Heart left ventricle (tissue), 16 donors: Measurements from ENCODE around the gene GIGYF1. TPM values are rescaled to one million over a fixed set of nuclear protein-coding genes. Genes with fewer than 3 reads are reported as not detected.

Source experiments
- ATAC-seq, 4 donors: fragments of 200-7000 bp; cut with Tn5 transposase; one replicate each; pipeline ENCODE4 v1.9.1; 2020 to 2022; ENCODE audit warnings: moderate library complexity in 4 of 4, mild to moderate bottlenecking in 3 of 4, moderate number of reproducible peaks in 1 of 4
- DNase-seq, 5 donors: peaks; one replicate each; pipeline ENCODE4 v3.0.0-alpha.2; 2020
- H3K27ac ChIP-seq, 12 donors: fragments of 200-600 bp; sonication (generic) in 4 of 12; one replicate each; pipeline versions ENCODE4 v1.5.0 to v1.8.0; 2016 to 2022; ENCODE audit warnings: mild to moderate bottlenecking in 2 of 12
- H3K27me3 ChIP-seq, 9 donors: fragments of 200-600 bp; sonication (generic) in 2 of 9; one replicate each; pipeline versions ENCODE4 v1.5.1 to v1.8.0; 2016 to 2022; ENCODE audit warnings: mild to moderate bottlenecking in 3 of 9
- H3K36me3 ChIP-seq, 9 donors: fragments of 200-600 bp; sonication (generic) in 2 of 9; one replicate each; pipeline versions ENCODE4 v1.5.0 to v1.8.0; 2018 to 2022; ENCODE audit warnings: mild to moderate bottlenecking in 2 of 9
- H3K4me1 ChIP-seq, 12 donors: fragments of 200-600 bp; sonication (generic) in 4 of 12; one replicate each; pipeline versions ENCODE4 v1.5.0 to v1.8.0; 2016 to 2022; ENCODE audit warnings: mild to moderate bottlenecking in 3 of 12
- H3K4me3 ChIP-seq, 12 donors: fragments of 200-600 bp; sonication (generic) in 4 of 12; one replicate each; pipeline versions ENCODE4 v1.5.0 to v1.8.0; 2017 to 2022; ENCODE audit warnings: mild to moderate bottlenecking in 9 of 12, moderate library complexity in 4 of 12
- H3K9me3 ChIP-seq, 12 donors: fragments of 200-600 bp; sonication (generic) in 4 of 12; one replicate each; pipeline versions ENCODE4 v1.5.0 to v1.8.0; 2016 to 2022; ENCODE audit warnings: mild to moderate bottlenecking in 1 of 12
- POLR2A ChIP-seq, 2 donors: fragments of 450-650 bp; IDR thresholded peaks; one replicate each; pipeline ENCODE4 v1.6.1; 2017; ENCODE audit warnings: antibody characterized with exemption in 2 of 2, mild to moderate bottlenecking in 2 of 2, moderate library complexity in 2 of 2
- WGBS, 4 donors: extraction: QIAGEN DNeasy Blood & Tissue Kit in 2 of 4; methylation state at CpG; one replicate each; pipeline versions ENCODE4 v1.1.5 to v1.1.7; 2013 to 2018; 5-methylcytosine and 5-hydroxymethylcytosine counted together
- intact Hi-C, 10 donors: fragments of 100-400 bp; cut with DNase I; formaldehyde crosslinking; loops; one replicate each; pipeline versions ENCODE4 v1.11.1 to v1.14.2; 2022
- polyA plus RNA-seq, 2 donors: library from polyadenylated mRNA; stranded (reverse); fragments of 200-250 nt; gene quantifications; one replicate each; pipeline ENCODE4 v1.2.3, GENCODE V29; 2013
- total RNA-seq, 9 donors: library from RNA; depleted of rRNA in 2 of 9; stranded (reverse); fragments of >200 nt in 2 of 9; fragmentation: NEBNext Ultra II Directional in 3 of 9; extraction: Animal tissue kit (Norgen Biotek cat#: 25700) in 3 of 9; gene quantifications; one replicate each; pipeline versions ENCODE4 v1.1.0 to v1.2.4, GENCODE V29; 2016 to 2023
- TF ChIP-seq, protein P1 (sequence below), 12 donors: fragments of 200-600 bp; sonication (generic) in 4 of 12; IDR thresholded peaks; one replicate each; pipeline versions ENCODE4 v1.5.0 to v1.8.0; 2018 to 2022; ENCODE audit warnings: antibody characterized with exemption in 12 of 12, mild to moderate bottlenecking in 5 of 12
- donor health status: ischemic (EF 13 %, LVEDD 7.1; RV severe dilation, severe dysfunction).
- donor health status: healthy with polysubstance abuse.
- donor health status: DM: no; HTN: yes; CAD: no.
- donor health status: DM: no; HTN: no; CAD: no.
- donor health status: ischemic (EF 25% LVEDD 6.9; RV normal size, moderate dysfunction).
- donor health status: ischemic (EF 25% LVEDD 5.7; RV mildly dilated, moderate dysfunction).
- donor health status: healthy.
- donor health status: DM: yes; HTN: yes; CAD: no.
- donor health status: ischemic (EF 35%, LVEDD 5.7; RV mildly dilated, moderate dysfunction).
- donor health status: nonischemic (EF 11% LVEDD 7.7; RV severe dilation, severe dysfunction).
- donor health status: DM: yes; HTN: yes; CAD: no.
- donor health status: PGD.
- donor health status: ischemic (EF 29% LVEDD 5.4; RV normal size, mild dysfunction).
- donor health status: nonischemic (EF 23%, LVEDD 6.1; RV moderate dilation, normal function).

Gene GIGYF1
- total and polyA plus RNA-seq, 11 donors, result 12.9 to 31.7 (median 23.2) TPM

DNA sequence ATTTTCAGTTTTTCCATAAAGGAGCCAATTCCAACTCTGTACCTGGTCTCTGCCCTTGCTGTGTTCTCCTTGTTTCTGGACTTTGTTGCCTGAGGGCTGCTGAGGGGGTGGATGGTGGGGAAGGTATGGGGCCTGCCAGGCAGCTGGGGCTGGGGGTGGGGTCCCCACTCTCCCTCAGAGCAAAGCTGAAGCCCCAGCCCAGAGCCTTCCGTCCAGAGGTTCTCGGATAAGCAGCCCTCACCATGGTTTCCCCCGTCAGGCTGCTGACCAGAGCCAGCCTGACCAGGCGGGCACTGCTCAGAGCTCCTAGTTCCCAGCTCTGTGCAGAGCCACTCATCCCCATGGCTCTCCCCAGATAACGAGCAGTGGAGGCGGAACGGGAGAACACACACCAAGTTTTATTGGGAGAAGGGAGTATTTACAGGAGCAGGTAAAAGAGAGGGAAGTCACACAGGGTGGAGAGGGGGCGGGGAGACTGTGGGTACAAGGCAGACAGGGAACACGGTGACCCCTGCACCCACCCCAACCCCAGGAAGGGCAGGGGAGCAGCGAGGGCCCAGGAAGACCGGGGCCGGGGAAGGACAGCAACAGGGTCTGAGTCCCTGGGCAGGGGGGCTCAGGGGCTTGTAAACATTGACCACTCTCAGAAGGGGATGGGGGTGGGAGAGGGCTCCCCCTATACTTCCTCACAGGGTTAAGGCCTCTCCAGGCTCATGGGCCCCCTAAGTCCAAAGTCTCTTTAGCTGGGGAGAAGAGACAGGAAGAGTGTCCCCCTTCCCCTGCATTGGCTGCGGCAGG is 14.7 kb downstream of the GIGYF1 start:
- H3K4me1 ChIP-seq, result peaks cover 0 to 44% (median 14%) of the 10 kb centered on the region in 12 donors
- peak overlapping the region in 1 of 12 donors; percentile 7 for H3K4me3 ChIP-seq
- H3K9me3 ChIP-seq, result no peaks in the 10 kb centered on the region
- DNase-seq (peak in 1 of 5 donors; percentile 44), ATAC-seq (no peak)
- WGBS, 4 donors, result 72 to 75% (median 73%) methylated on average over 12 to 13 of the region's 13 CpGs
- intact Hi-C loops, result loop anchor here in 6 of 10 donors (5.0 to 10.0 kb wide), 6 partner anchors 65 to 212 kb away; partner anchors contain the start of genes FBXO24 (in 2 of the 6), LRCH4 (in 2 of the 6) and MOSPD3 (in 1 of the 6)
- TF ChIP-seq, protein P1, sequence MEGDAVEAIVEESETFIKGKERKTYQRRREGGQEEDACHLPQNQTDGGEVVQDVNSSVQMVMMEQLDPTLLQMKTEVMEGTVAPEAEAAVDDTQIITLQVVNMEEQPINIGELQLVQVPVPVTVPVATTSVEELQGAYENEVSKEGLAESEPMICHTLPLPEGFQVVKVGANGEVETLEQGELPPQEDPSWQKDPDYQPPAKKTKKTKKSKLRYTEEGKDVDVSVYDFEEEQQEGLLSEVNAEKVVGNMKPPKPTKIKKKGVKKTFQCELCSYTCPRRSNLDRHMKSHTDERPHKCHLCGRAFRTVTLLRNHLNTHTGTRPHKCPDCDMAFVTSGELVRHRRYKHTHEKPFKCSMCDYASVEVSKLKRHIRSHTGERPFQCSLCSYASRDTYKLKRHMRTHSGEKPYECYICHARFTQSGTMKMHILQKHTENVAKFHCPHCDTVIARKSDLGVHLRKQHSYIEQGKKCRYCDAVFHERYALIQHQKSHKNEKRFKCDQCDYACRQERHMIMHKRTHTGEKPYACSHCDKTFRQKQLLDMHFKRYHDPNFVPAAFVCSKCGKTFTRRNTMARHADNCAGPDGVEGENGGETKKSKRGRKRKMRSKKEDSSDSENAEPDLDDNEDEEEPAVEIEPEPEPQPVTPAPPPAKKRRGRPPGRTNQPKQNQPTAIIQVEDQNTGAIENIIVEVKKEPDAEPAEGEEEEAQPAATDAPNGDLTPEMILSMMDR (IDR thresholded peaks at IDR 0.05), result no peak
- no peak for TF ChIP-seq POLR2A (IDR thresholded peaks at IDR 0.05)
- peak overlapping the region in 7 of 12 donors; percentile 3 to 67 (median 24) for H3K27ac ChIP-seq
- H3K27me3 ChIP-seq, result no peaks in the 10 kb centered on the region
- H3K36me3 ChIP-seq, result peaks cover 3 to 79% (median 76%) of the 10 kb centered on the region in 9 donors

GRCh38 chr7:100678291-100678984 is 15.6 kb downstream of the GIGYF1 start:
- H3K36me3 ChIP-seq, result peaks cover 3 to 70% (median 67%) of the 10 kb centered on the region in 9 donors
- 61 to 73% (median 71%) methylated on average over 33 to 35 of the region's 35 CpGs for whole genome bisulfite sequencing, 4 donors
- peak overlapping the region in 2 of 12 donors; percentile 5 to 67 for H3K27ac ChIP-seq

DNA sequence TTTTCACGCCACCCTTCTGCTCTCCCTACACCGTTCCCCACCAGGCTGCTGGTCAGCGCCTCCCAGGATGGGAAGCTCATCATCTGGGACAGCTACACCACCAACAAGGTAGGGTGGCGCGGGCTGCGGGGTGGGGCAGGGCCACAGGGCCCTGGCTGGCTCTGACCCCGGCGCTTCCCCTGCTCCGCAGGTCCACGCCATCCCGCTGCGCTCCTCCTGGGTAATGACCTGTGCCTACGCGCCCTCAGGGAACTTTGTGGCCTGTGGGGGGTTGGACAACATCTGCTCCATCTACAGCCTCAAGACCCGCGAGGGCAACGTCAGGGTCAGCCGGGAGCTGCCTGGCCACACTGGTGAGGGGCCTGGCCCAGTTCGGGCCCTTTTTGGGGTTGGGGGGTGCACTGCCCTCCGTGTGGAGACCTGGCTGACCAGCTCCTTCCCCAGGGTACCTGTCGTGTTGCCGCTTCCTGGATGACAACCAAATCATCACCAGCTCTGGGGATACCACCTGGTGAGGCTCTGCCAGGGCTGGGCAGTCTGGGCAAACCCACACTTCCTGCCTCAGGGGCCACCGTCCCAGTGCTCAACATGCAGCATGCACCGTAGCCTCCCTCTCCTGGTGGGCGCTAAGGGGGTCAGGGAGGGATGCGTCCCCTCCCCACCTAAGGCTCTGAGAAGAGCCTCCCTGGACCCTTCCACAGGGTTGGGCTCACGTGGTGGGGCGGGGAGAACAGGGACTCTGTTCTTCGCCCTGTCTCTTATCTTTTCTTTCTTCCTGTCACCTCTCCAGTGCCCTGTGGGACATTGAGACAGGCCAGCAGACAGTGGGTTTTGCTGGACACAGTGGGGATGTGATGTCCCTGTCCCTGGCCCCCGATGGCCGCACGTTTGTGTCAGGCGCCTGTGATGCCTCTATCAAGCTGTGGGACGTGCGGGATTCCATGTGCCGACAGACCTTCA is 16.5 kb downstream of the GIGYF1 start:
- no peaks in the 10 kb centered on the region for H3K9me3 ChIP-seq
- TF ChIP-seq, protein P1 (IDR thresholded peaks at IDR 0.05), result no peak
- no peak for TF ChIP-seq POLR2A (IDR thresholded peaks at IDR 0.05)
- H3K4me1 ChIP-seq, result peaks cover 0 to 49% (median 17%) of the 10 kb centered on the region in 12 donors
- intact Hi-C loops, result loop anchor here in 6 of 10 donors (5.0 to 10.0 kb wide), 6 partner anchors 63 to 210 kb away; partner anchors contain the start of genes FBXO24 (in 2 of the 6), LRCH4 (in 2 of the 6) and MOSPD3 (in 1 of the 6)
- DNase-seq, result peak in 1 of 5 donors; percentile 63
- no peak overlapping the region for H3K4me3 ChIP-seq
- no peak for ATAC-seq
- peak overlapping the region in 2 of 12 donors; percentile 20 to 67 for H3K27ac ChIP-seq
- no peaks in the 10 kb centered on the region for H3K27me3 ChIP-seq
- H3K36me3 ChIP-seq, result peaks cover 0 to 62% (median 58%) of the 10 kb centered on the region in 9 donors
- 82 to 86% (median 84%) methylated on average over 27 to 36 of the region's 36 CpGs for WGBS, 4 donors

More at GRCh38 chr7:100678291-100678984, 15.6 kb downstream of the GIGYF1 start:
- intact Hi-C loops, result loop anchor here in 6 of 10 donors (5.0 to 10.0 kb wide), 6 partner anchors 64 to 211 kb away; partner anchors contain the start of genes FBXO24 (in 2 of the 6), LRCH4 (in 2 of the 6) and MOSPD3 (in 1 of the 6)
- TF ChIP-seq, protein P1 (IDR thresholded peaks at IDR 0.05), result no peak
- TF ChIP-seq POLR2A (IDR thresholded peaks at IDR 0.05), result no peak
- H3K4me3 ChIP-seq, result no peak overlapping the region
- peaks cover 0 to 44% (median 14%) of the 10 kb centered on the region in 12 donors for H3K4me1 ChIP-seq
- peak in 1 of 5 donors; percentile 70 for DNase-seq
- ATAC-seq, result no peak
- no peaks in the 10 kb centered on the region for H3K27me3 ChIP-seq
- no peaks in the 10 kb centered on the region for H3K9me3 ChIP-seq
